Ramos (cell line): ENCODE data around the gene ARAP2.

Experiments used
- in situ Hi-C: fragments of 300-500 bp; cut with MboI; formaldehyde crosslinking; loops from one replicate; pipeline ENCODE4 v1.14.3; 2022; ENCODE audit warnings: low sequenced_read_pairs; ENCODE audit not compliant: unreplicated experiment

ARAP2 gene

DNA sequence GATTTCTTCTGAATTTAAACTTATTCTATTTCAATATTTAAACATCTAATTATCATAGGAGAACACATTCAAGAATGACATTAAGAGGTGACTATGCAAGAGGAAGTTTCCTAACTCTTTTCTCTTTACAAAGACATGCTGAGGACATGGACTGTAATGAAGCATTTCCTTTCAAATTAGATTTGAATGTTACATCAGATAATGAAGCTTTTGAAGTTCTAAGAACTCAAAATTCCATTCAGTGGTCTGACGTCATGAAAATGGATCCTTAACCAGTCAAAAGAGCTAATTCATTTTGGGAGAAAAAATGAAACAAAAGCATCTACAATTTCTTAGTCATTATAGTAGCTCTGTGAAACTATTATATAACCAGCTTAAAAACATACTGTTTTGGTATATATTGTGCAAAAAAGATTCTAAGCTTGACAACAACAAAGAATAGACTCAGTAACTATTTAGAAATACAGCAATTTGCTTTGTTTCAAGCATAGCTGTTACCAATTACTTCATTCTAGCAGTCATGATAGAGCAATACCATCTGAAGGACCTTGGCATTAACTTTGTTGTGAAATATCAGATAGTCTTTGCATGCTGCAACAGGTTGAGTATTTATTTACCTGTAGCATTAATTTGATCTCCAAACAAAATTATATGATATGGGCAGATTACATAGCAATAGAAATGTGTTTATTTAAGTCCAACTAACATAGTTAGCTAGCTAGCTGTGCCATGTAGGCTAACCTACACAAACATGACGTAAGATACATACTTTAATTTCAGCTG is 23.4 kb upstream of the ARAP2 start:
- in situ Hi-C loops, result no loop called here

DNA sequence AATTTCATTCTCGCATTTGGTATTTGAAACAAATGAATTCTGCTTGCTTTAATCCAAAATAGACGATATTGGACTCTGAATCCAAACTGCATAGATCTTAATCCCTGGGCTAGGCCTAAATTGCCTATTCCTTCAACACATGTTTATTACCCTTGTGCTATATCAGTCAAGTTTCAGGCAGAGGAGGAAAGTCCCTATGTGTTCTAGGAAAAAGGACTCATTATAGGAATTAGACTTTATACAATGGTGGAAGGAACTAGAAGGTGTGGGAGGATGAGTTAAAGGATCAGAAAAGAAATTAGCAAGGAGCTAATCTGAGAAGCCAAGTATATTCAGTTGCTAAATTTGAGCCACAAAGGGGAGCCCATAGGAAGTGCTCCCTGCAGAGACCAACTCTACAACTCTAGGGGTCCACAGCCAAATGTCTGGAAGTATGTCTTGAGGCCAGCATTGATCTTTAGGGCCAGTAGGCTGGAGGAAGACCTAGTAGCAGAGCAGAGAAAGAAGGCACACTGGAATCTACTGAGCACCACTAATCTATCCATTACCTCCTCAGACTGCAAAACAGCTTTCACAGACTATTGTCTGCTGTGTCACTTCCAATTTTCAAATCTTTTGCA is 20.0 kb upstream of the ARAP2 start:
- in situ Hi-C loops, result no loop called here

DNA sequence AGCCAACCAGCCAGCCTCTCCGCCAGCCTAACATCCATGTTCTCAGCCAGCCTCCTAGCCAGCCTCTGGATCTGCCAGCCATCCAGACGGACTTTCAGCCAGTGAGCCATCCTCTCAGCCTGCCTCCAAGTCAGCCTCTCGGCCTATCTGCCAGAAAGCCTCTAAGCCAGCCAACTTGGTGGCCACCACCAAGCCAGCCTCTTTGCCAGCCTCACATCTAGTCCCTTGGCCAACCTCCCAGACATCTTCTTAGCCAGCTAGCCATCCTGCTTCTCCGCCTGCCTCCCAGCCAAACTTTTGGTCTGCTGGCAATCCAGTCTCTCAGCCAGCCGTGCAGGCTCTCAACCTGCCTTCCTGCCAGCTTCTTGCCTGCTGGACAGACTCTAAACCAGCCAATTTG is 16.4 kb upstream of the ARAP2 start:
- in situ Hi-C loops, result no loop called here

DNA sequence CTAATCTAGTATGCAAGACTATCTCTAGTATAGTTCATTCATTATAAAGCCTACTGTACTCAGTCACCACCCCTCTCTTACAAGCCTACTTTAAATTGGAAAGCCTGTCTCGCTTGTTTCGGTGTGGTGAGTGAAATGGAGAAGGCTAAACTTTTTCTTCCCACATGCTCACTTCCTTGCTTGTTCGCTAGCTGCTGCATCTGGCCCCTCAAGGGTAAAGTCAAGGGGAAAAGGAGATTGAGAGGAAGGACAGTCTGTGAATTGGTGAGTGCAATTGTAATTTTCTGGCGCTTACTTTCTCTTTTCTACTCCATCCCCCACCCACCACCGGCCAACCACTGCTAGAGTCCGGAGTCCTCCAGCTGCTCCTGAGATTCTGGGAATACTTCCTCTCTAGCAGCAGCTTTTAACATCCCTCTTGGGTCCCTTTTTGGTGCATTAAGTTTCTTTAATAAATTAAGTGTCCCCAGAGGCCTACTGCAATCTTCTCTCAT is 12.1 kb upstream of the ARAP2 start:
- in situ Hi-C loops, result no loop called here

DNA sequence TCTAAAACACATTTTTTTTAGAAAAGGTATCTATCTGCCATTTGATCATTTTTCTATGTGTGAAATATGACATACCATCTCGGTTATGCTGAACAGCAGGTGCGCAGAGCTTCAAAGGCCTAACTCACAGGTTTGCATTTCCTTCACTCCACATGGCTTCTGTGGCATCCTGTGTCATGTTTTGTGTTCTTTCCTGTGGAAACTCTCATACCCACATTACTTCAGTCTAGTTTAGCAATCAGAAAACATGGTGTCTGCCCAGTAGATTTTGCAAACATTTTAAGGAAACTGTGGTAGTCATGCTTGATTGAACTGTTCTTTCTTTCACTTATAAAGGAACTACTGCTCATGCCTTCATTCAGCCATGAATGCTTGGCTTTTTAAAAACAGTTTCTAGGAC is 11.3 kb upstream of the ARAP2 start:
- in situ Hi-C loops, result no loop called here

DNA sequence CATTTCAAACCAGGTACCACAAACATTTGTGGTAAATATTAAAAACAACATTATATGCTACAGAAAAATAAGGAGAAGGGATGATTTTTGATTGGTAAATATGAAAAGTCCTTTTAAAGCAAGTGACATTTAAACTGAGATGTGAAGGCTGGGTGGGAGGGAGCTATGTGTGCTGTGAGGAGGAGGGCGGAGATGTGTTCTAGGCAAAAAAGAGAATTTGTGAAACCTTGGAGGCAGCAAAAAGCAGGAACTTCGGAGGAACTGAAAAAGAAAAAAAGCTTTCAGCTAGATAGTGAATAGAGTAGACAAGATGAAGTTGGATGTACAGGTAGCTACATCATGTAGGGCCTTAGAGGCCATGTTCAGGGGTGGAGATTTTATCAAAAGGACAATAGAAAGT is 10.1 kb upstream of the ARAP2 start:
- in situ Hi-C loops, result no loop called here

DNA sequence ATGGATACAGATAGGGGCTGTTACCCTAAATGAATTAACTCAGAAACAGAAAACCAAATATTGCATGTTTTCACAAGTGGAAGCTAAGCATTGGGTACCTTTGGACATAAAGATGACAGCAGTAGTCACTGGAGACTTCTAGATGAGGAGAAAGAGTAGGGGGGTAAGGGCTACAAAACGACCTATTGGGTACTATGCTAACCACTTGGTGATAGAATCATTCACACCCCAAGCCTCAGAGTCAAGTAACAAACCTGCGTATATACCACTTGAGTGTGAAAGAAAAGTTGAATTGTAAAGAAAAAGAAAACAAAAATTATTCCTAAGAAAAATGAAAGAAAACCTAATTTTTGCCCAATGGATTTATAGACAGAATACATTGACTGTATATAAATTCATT is 7.7 kb upstream of the ARAP2 start:
- in situ Hi-C loops, result no loop called here

DNA sequence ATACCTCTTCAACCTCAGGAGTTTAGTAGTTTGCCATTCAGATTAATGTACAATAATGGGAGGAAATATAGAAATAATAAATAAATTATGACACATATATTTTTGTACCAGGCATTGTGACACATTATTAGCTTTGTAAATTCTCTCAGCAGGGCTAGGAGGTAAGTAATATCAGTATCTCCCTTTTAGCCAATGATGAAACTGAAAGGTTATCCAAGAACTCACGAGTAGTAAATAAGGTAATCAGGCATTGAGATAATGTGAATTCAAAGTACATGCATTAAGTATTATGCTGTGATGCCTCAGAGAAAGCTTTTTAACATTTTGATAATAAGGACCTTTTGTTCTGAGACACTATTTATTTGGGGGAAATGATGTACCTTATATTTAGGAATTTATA is 5.3 kb upstream of the ARAP2 start:
- in situ Hi-C loops, result no loop called here

DNA sequence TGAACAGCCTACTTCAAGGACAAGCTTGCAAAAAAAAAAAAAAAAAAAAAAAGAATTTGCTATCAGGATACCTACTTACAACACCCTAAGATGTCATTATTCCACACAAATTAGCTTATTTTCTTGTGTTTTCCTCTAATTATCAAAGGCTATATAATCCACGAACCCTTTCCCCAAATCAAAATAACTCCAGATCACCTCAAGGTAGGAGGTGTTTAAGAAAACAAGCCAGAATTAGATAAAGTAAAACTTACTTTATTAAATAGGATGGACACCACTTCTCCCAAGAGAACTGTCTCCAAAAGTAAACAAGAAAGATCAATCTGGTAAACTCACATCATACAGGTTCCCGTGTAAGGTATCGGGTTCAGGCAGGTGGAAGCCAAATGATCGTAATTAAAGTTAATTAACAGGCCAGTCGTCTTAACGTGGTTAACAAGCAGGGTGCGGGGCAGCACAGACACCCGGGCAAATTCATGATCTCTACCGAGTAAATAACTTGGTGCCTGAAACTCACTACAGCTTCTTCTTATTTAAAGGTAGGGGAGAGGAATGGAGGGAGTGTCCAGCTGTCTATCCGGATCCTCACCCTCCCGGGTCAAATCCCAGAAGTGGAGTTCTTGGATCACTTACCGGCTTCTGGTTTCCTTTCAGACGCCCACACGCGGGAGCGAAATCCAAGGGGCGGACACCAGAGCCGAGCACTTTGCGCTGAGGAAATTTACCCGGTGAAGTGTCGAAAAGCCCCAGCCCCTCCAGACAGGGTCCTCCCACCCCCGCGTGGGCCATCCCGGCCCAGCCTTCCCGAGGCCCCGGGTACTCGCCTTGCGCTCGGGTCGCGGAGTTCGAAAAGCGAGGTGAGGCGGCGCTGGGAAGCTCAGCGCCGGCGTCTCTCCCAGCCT is 708 bp downstream of the ARAP2 start:
- in situ Hi-C loops, result no loop called here

DNA sequence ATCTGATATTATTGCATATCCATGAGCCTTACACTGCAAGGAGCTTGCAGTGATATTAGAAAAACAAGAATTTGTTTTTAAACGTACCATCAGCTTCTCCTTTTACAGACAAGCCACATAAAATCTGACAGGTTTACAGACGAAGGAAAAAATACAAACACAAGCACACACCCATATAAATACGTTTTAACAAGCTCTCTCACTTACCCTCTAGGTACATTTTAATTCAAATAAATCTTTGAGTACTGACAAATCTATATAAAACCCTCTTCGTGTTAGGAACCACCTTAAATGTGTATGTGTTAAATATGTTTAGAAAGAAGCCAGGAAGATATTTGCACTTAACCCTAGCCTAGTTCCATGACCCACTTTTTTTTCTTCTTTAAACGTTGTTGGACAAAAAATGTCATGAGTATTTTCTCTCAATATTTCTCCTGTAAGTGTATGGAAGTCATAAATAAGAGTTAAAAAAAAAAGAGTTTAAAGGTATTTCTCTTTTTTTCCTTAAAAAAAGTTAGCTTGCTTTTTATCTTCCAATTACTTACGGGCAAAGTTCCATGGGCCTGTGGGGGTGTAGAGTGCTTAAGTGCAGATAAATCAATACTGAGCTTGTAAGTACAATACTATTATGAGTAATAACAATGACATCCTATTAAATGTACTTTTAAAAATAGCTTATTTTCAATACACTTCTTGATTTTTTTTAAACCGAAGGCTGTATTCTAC is 1.5 kb downstream of the ARAP2 start:
- in situ Hi-C loops, result no loop called here

DNA sequence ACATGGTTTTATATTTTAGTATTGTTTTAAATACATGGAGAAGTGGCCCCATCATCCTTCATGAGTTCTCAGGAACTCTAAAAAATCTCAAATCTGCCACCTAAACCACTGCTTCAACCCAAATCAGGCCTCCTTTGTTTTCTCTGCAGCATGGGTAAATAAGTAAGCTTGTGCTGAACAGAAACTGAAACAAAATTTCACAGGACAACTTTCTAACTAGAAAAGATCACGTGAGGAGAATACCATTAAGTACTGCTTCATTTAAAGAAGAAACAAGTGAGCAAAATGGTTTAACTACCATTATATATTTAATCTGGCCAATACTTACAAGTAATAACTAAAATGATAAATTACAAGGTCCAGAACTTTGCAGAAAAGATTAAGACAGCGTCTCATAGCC is 2.5 kb downstream of the ARAP2 start:
- in situ Hi-C loops, result no loop called here

DNA sequence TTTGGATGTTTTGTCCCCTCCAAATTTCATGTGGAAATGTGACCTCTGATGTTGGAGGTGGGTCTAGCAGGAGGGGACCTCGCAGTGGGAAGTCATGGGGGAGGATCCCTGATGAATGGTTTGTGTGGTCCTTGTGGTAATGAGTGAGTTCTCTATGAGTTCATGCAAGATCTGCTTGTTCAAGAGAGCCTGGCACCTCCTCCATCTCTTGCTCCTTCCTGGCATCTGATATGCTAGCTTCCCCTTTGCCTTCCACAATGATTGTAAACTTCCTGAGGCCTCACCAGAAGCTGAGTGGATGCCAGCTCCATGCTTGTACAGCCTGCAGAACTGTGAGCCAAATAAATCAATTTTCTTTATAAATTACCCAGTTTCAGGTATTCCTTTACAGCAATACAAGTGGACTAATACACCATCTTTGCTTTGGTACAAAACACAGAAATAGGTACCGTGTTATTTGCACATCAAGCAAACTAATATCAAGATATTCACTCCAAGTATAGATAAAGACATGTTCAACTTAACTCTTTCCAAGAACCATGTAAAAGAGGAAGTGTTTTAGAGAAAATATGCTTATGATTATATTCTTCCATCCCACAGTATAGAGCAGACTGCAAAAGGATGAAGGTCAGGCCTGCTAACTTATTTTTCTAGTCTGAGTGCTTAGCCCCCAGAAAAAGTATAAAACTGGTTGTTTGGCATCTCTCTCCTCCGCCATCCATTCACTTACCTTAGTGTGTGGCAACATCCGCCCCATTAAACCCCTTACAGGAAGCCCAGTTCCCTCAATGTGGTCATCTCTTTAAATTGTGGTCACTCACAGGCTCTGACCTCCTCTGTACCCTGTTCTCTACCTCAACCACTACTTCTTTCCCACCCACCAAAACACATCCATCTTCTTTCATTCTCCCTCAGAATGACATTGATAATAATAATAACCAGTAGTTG is 6.7 kb downstream of the ARAP2 start:
- in situ Hi-C loops, result no loop called here

DNA sequence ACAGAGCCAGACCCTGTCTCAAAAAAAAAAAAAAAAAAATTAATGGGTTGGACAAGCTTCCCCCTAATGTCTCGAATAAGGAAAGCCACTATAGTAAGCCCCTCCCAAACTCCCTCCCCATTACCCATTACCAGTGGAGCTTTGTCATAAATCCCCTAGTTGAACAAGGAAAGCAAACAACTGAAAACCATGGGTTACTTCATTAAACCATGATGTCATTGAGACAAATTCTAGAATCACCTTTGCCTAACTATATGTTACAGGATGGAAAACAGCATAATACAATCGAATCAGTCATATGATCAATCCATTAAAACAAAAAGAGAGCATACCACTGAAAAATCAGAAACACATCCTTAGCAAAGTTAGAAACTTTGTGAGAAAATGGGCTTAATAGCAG is 8.2 kb downstream of the ARAP2 start:
- in situ Hi-C loops, result no loop called here

DNA sequence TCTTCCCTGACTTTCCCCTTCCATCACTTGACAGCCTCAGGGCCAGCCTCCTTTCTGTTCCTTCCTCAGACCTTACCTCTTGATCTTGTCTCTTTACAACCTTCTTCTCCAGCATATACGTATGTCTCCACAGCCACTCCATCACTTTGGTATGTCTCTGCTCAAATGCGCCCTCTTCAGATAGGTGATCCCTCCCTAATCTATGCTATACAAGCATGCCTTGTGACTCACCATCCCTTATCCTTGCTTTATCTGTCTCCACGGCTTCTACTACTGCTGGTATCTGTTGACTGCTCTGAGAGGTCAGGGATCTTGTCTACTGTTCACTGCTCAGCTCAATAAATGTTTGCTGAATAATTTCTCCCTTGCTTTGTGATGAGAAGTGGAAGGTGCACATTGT is 9.0 kb downstream of the ARAP2 start:
- in situ Hi-C loops, result no loop called here

DNA sequence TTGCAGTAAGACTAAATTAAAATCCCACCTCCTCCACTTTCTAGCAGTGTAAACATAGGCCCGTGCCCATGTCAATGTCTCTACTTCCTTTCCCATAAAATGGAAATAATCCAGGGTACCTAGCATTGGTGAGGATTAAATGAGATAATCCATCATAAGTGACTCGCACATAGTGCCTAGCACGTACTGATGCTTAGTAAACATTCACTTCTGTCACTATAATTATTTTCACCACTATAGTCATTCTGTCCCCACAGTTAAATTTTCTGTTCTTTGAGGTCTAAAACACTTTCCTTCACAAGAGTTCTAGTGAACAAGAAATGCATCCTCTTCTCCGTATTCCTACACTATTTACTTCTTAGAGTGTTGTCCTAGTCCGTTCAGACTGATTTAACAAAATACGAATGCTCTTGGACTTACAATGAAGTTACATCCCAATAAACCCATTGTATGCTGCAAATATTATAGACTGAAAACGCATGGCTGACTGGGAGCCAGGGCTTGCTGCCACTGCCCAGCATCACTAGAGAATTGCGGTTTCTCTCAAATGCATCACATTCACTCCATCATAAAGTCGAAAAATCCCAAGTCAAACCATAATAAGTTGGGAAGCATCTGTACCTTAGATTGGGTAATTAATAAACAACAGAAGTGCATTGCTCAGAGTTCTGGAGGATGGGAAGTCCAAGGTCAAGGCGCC is 10.6 kb downstream of the ARAP2 start:
- in situ Hi-C loops, result no loop called here

DNA sequence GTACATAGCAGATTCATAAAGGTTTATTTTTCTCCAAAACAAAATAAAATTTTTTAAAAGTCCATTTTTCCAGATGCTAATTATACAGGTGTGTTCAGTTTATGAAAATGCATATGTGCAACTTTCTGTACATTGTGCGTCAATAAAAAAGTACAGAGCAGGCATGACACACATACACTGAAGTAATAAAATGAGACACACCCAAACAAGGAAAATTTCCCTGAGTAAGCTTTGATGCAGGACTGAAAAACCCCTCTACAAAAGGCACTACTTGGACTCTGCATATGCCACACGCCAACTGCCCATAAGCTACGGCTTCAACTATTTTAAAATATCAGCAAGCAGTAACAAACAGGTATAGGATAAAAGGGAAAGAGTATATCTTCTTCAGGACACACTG is 13.8 kb downstream of the ARAP2 start:
- in situ Hi-C loops, result no loop called here

DNA sequence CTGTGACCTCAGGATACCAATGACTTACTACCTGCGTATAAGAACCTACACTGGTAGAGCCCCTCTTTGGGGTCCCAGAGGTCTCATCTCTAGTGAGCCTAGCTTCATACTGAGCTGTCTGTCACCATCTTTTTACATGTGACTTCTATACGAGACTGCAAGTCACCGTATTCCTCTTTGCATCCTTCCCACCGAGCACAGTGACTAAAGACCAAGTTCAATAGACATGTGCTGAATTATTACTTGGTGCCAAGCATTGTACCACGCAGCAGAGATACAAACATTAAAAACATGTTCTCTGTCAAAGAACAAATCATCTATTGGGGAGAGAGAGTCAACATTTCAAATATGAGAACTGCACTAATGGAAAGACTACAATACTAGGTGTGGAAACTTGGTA is 16.4 kb downstream of the ARAP2 start:
- in situ Hi-C loops, result no loop called here

DNA sequence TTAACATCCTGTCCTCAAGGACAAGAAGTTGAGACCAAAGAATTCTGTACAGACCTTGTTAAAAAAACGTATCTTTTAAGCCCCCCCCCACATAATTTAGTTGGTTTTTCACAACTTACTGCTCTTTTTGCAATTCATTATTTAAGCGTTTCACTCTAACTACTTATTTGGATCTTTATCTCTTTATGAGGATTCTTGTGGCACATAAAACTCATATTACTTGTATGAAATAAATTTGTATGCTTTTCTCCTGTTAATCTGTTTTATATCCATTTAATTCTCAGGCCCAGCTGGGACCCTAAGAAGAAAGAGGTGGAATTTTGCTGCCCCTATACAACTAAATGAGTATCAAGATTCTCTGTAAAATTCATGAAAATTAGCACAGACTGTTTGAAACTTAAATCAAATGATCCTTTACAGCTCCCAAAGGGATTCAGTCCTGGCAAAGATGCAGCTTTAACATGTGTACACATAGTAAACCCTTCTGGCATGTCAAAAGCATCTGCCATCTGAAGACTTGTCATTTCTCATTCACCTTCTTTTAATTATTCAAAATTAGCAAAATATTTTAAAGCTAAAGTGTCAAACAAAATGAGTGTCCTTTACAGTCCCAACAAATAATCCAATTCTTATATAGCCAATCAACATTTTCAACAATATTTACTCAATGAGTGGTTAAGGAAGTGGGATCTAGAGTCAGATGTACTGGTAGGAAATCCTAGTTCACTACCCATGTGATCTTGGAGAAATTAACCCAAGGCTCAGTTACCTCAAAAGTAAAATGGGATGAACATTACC is 17.7 kb downstream of the ARAP2 start:
- in situ Hi-C loops, result no loop called here
